Pancreas (tissue), 10 donors: ENCODE measurements around the gene TMEM143. TPM values are rescaled to one million over a fixed set of nuclear protein-coding genes. Genes with fewer than 3 reads are reported as not detected.
A peak's percentile ranks its signal among the peaks of the same experiment; 100 is the strongest.
"Not testable (repeated sequence)": the region's sequence is repeated elsewhere in the genome, so short reads cannot be mapped to it uniquely, and the experiment has no call there.

Experiments used
- ATAC-seq, 4 donors: fragments of 200-7000 bp; cut with Tn5 transposase; one replicate each; pipeline versions ENCODE4 v1.8.0 to v1.9.1; 2020; ENCODE audit warnings: mild to moderate bottlenecking in 4 of 4, moderate library complexity in 4 of 4
- DNase-seq, 6 donors: peaks; one replicate each; pipeline ENCODE4 v3.0.0-alpha.2; 2020
- FAIRE-seq: peaks from 2 replicates; lab custom pipeline; 2012; peaks lifted over from hg19 to GRCh38; lab: Jason Lieb, UNC
- H3K27ac ChIP-seq, 4 donors: fragments of 200-600 bp; sonication (generic); 1 replicate in 3 of 4; 2 replicates in 1 of 4; pipeline versions ENCODE4 v1.5.0 to v1.8.0; 2020
- H3K27me3 ChIP-seq, 4 donors: fragments of 200-600 bp; one replicate each; pipeline ENCODE4 v1.8.0; 2021
- H3K36me3 ChIP-seq, 3 donors: fragments of 200-600 bp; sonication (generic) in 1 of 3; one replicate each; pipeline versions ENCODE4 v1.5.0 to v1.8.0; 2020 to 2021
- H3K4me1 ChIP-seq, 3 donors: fragments of 200-600 bp; one replicate each; pipeline ENCODE4 v1.8.0; 2021
- H3K4me3 ChIP-seq, 4 donors: fragments of 200-600 bp; sonication (generic) in 2 of 4; one replicate each; pipeline versions ENCODE4 v1.5.0 to v1.8.0; 2020 to 2021
- H3K9me3 ChIP-seq, 4 donors: fragments of 200-600 bp; one replicate each; pipeline ENCODE4 v1.8.0; 2021
- WGBS, 2 donors: extraction: QIAGEN DNeasy Blood & Tissue Kit; methylation state at CpG; one replicate each; pipeline ENCODE4 v1.1.7; 2013; 5-methylcytosine and 5-hydroxymethylcytosine counted together
- intact Hi-C, 3 donors: fragments of 100-400 bp; cut with DNase I; formaldehyde crosslinking; loops; one replicate each; pipeline versions ENCODE4 v1.11.1 to v1.14.2; 2022
- polyA plus RNA-seq, 2 donors: library from polyadenylated mRNA; stranded (reverse); fragments of 200-250 nt; gene quantifications; one replicate each; pipeline ENCODE4 v1.2.3, GENCODE V29; 2013
- total RNA-seq, 6 donors: library from RNA; stranded (reverse); fragmentation: NEBNext Ultra II Directional in 4 of 6; extraction: Animal tissue kit (Norgen Biotek cat#: 25700) in 4 of 6; gene quantifications; one replicate each; pipeline versions ENCODE4 v1.2.1 to v1.2.4, GENCODE V29; 2021 to 2023
- TF ChIP-seq, protein P1 (sequence below), 4 donors: fragments of 200-600 bp; sonication (generic) in 3 of 4; IDR thresholded peaks; one replicate each; pipeline versions ENCODE4 v1.5.0 to v1.8.0; 2021; ENCODE audit warnings: antibody characterized with exemption in 4 of 4
- donor health status: healthy with polysubstance abuse.
- donor health status: DM: no; HTN: no; CAD: no; lungs with moderate emphysema.
- donor health status: DM: no; HTN: no; CAD: no.
- donor health status: control.
- donor health status: control.
- donor health status: Bipolar disorder and iron deficiency.
- donor health status: DM: yes; HTN: yes; CAD: no.
- donor health status: DM: no; HTN: no; CAD: no.
- donor health status: DM: no; HTN: no; CAD: no.
- donor health status: DM: yes; HTN: yes; CAD: no.

The TMEM143 gene
- total and polyA plus RNA-seq, 8 donors, result 3.3 to 11.2 (median 5.1) TPM

DNA sequence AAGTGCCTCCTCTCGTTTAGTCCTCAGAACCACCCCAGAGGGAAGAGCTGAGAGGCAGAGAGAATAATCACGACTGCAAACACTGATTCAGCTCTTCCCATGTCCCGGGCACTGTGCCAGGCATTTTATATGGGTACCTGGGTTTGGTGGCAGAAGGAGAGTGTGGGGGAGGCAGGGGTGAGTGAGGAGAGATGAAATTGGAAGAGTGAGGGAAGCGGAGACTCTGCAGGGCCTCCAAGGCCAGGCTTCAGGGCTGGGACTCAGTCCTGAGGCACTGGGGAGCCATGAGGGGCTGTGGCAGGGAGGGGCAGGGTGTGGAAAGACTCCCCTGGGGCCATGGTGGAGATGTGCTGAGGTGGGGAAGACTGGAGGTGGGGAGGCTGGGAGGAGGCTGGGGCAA is 9.2 kb upstream of the TMEM143 start:
- TF ChIP-seq, protein P1, sequence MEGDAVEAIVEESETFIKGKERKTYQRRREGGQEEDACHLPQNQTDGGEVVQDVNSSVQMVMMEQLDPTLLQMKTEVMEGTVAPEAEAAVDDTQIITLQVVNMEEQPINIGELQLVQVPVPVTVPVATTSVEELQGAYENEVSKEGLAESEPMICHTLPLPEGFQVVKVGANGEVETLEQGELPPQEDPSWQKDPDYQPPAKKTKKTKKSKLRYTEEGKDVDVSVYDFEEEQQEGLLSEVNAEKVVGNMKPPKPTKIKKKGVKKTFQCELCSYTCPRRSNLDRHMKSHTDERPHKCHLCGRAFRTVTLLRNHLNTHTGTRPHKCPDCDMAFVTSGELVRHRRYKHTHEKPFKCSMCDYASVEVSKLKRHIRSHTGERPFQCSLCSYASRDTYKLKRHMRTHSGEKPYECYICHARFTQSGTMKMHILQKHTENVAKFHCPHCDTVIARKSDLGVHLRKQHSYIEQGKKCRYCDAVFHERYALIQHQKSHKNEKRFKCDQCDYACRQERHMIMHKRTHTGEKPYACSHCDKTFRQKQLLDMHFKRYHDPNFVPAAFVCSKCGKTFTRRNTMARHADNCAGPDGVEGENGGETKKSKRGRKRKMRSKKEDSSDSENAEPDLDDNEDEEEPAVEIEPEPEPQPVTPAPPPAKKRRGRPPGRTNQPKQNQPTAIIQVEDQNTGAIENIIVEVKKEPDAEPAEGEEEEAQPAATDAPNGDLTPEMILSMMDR (IDR thresholded peaks at IDR 0.05), result no peak
- ATAC-seq, result peak in 2 of 4 donors; percentile 55 to 60
- H3K36me3 ChIP-seq, result no peaks in the 10 kb centered on the region
- no peaks in the 10 kb centered on the region for H3K27me3 ChIP-seq
- no peaks in the 10 kb centered on the region for H3K9me3 ChIP-seq
- H3K27ac ChIP-seq, result no peak overlapping the region
- 51 to 56% methylated on average over 4 of the region's 4 CpGs for WGBS, 2 donors
- intact Hi-C loops, result no loop called here
- no peak for FAIRE-seq
- no peak for DNase-seq
- no peaks in the 10 kb centered on the region for H3K4me1 ChIP-seq
- no peak overlapping the region for H3K4me3 ChIP-seq

DNA sequence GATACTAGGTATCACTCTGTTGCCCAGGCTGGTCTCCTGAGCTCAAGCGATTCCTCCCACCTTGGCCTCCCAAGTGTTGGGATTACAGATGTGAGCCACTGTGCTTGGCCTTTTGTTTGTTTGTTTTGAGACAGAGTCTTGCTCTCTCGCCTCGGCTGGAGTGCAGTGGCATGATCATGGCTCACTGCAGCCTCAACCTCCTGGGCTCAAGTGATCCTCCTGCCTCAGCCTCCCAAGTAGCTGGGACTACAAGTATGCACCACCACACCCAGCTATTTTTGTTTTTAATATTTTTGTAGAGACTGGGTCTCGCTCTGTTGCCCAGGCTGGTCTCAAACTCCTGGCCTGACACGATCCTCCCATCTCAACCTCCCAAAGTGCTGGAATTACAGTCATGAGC is 8.0 kb upstream of the TMEM143 start:
- H3K36me3 ChIP-seq, ATAC-seq, H3K9me3 ChIP-seq, H3K27ac ChIP-seq, FAIRE-seq, H3K4me1 ChIP-seq, intact Hi-C loops, DNase-seq, H3K4me3 ChIP-seq, H3K27me3 ChIP-seq: not testable (repeated sequence)
- WGBS, 2 donors, result 95% methylated on average over 5 of the region's 5 CpGs

DNA sequence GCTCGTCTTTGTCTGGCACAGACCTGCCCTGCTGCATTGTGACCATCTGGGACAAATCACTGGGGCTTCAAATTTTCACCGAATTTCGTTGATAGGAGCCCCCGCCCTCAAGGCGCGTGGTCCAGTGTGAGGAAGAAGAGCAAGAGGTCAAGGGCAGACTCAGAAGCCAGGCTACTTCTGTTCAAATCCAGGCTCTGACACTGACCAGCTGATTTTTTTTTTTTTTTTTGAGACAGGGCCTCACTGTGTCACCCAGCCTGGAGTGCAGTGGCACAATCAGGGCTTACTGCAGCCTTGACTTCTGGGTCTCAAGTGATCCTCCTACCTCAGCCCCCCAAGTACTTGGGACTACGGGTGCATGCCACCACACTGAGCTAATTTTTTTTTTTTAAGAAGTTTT is 7.6 kb upstream of the TMEM143 start:
- DNase-seq, result no peak
- intact Hi-C loops, result no loop called here
- no peak for FAIRE-seq
- TF ChIP-seq, protein P1 (IDR thresholded peaks at IDR 0.05), result no peak
- Histone ChIP-seq H3K36me3 (no peaks in the 10 kb centered on the region), H3K4me3 (no peak overlapping the region), H3K4me1 (no peaks in the 10 kb centered on the region), H3K9me3 (no peaks in the 10 kb centered on the region), H3K27me3 (no peaks in the 10 kb centered on the region), H3K27ac (no peak overlapping the region)
- no peak for ATAC-seq
- WGBS, 2 donors, result 71 to 76% methylated on average over 7 of the region's 7 CpGs

DNA sequence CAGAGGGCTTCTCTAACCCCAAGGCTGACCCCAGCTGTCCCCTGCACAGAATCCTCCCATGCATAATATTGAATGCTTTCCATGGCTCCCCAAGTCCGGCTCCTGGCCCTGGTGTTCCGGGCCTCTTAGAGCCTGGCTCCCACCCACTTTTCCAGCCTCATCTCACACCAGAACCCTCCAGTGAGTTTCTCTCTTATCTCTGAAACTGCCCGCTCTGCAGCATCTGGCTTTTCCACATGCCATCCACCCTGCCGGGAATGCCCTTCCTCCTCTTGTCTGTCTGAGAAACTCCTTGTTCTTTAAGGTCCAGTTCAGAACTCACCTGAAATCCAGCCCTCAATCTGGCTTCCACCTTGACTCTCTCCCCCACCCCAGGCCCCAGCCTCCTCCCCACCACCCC is 7.2 kb upstream of the TMEM143 start:
- Histone ChIP-seq H3K4me1 (no peaks in the 10 kb centered on the region), H3K27ac (no peak overlapping the region), H3K36me3 (no peaks in the 10 kb centered on the region), H3K9me3 (no peaks in the 10 kb centered on the region), H3K27me3 (no peaks in the 10 kb centered on the region), H3K4me3 (no peak overlapping the region)
- 80 to 90% methylated on average over 4 of the region's 4 CpGs for WGBS, 2 donors
- FAIRE-seq (no peak), ATAC-seq (no peak), DNase-seq (no peak)
- intact Hi-C loops, result no loop called here
- TF ChIP-seq, protein P1 (IDR thresholded peaks at IDR 0.05), result no peak

DNA sequence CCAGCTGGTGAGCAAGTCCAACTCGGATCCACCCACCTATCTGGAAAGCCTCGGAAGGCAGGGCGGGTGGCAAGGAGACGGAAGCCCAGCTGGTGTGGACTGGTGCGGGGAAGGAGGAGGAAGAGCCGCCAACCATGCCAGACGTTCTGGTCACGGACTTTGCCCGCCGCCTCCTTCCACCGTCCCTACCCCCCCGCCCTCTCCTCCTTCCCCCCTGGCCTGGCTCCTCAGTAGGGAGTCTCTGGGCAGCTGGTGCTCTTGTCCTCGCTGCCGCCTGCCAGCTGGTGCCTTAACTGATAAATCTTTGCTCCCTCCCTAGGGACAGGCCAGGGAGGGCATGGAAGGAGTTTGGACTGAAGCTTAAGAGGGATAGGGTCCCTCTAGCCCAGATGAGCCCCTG is 5.2 kb upstream of the TMEM143 start:
- Histone ChIP-seq H3K4me1 (peaks cover 0 to 3% (median 0%) of the 10 kb centered on the region in 3 donors), H3K36me3 (no peaks in the 10 kb centered on the region), H3K9me3 (no peaks in the 10 kb centered on the region), H3K4me3 (no peak overlapping the region), H3K27ac (no peak overlapping the region), H3K27me3 (no peaks in the 10 kb centered on the region)
- WGBS, 2 donors, result 53 to 63% methylated on average over 13 of the region's 14 CpGs
- ATAC-seq (peak in 1 of 4 donors; percentile 1), FAIRE-seq (no peak), DNase-seq (no peak)
- TF ChIP-seq, protein P1 (IDR thresholded peaks at IDR 0.05), result no peak
- intact Hi-C loops, result no loop called here
